ENCODE data around the gene TMEM209.
"Not testable (repeated sequence)": the region's sequence is repeated elsewhere in the genome, so short reads cannot be mapped to it uniquely, and the experiment has no call there.

The TMEM209 gene

DNA sequence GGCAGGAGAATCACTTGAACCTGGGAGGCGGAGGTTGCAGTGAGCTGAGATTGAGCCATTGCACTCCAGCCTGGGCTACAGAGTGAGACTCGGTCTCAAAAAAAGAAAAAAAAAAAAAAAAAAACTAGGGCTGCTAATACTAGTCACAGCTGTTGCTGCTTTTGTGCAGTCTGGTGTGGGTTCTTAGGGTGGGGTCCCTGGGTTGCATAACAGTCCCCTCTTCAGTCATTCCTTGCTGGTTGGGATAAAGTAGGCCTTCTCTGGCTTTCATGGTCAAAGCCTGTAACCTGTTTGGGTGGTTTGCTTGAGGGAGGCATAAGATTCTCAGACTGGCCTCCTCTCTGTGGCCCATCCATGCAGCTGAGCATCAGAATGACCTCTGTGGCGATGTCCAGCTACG is 16.5 kb upstream of the TMEM209 start:
- no peak for DNase-seq (ENCODE audit: low read depth, low spot score)
- no peak overlapping the region for H3K4me3 ChIP-seq (ENCODE audit: low read length)

DNA sequence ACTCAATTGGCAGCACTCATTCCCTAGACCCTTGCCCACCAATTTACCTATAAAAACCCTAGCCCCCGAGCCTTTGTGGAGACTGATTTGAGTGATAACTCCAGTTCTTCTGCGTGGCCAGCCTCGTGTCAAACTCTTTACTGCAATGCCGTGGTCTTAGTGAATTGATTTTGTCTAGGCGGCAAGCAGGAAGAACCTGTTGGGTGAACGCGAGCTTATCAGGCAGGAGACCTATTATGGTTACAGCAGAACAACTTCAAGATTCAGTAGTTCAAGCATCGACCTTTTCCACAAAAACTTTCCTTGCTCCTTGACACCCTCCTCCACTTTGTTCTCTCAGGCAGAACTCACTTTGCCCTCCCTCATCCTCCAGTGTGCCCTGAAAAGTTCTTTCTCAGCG is 14.7 kb upstream of the TMEM209 start:
- DNase-seq (ENCODE audit: low read depth, low spot score), result no peak
- H3K4me3 ChIP-seq (ENCODE audit: low read length), result no peak overlapping the region

DNA sequence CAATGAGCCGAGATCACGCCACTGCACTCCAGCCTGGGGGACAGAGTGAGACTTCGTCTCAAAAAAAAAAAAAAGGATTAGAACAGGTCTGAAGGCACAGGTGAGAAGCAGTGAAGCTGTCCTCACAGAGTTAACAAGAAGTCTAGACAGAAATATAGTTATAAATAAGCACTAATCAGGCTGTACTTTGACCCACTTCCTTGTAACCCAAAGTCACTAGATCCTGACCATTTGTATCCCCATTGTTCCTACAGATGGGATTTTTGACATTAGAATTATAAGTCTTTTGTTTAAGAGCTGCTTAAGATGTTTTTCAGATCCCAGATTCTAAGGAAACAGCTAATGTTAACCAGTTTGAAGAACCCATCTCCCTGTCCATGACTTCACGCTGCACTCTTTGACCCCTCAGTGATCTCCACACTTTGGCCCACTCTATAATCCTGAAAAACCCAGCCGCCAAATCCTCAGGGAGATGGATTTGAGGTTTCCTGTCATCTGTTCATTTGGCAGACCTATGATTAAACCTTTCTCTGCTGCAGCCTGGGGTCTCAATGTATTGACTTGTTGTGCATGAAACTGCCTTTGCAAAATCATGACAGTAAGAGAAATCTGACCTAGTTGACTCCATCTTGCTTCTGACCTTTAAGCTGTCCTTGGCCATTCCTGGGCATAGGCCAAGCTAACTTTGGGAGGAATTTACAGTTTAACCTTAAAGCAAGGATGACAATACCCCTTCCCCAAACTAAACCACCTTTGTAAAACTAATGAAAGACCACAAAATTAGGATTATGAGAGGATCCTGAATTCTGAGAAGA is 13.8 kb upstream of the TMEM209 start:
- DNase-seq (ENCODE audit: low read depth, low spot score), result no peak
- no peak overlapping the region for H3K4me3 ChIP-seq (ENCODE audit: low read length)

DNA sequence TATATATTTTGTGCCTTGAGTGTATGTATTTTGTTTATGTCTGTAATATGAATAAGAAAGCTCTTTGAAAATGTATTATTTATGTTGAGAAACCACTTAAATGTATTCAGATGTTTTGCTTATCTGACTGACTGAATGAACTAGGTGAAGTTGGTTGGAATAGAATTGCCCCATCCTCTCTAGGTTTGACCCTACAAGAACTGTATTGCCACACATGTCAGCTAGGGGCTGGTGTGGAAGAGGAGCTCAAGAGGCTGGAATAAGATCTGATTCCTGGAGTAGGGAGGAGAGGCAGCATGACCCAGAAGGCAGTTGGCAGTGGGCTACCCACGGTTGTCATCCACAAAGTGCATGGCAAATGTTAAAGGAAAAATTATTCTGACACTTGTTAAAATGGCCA is 11.5 kb upstream of the TMEM209 start:
- DNase-seq (ENCODE audit: low read depth, low spot score), result no peak
- H3K4me3 ChIP-seq (ENCODE audit: low read length), result no peak overlapping the region

DNA sequence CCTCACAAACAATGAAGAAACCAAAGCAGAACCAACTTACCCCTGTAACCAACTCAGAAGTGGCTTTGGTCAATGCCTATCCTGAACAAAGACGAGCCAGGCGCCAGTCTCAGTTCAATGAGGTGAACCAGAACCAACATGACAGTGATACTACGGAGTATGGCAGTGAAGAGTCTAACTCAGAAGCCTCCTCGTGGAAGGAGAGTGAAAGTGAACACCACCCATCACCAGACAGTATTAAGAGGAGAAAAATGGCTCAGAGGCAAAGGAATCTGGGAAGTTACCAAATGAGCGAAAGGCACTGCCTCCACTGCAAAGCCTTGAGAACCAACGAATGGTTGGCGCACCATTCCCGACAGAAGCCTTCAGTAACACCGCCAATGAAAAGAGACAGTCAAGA is 10.8 kb upstream of the TMEM209 start:
- no peak overlapping the region for H3K4me3 ChIP-seq (ENCODE audit: low read length)
- DNase-seq (ENCODE audit: low read depth, low spot score), result no peak

DNA sequence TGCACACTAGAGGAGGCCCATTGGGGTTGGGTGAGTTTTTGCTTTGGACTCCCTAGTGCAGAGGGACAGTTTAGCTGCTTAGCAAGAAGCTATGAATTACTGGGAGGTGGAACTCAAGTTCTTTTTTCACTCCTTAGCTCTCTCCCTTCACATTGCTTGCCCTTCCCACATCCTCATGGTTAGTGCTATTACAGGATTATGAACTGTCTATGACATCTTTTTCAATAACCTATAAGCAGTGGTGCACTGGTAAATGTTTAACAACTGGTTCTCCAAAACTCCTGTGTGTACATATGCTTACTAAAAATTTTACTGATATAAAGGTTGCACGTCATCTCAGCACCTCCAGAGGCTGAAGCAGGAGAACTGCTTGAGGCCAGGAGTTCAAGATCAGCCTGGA is 8.6 kb upstream of the TMEM209 start:
- DNase-seq (ENCODE audit: low read depth, low spot score), result no peak
- no peak overlapping the region for H3K4me3 ChIP-seq (ENCODE audit: low read length)

DNA sequence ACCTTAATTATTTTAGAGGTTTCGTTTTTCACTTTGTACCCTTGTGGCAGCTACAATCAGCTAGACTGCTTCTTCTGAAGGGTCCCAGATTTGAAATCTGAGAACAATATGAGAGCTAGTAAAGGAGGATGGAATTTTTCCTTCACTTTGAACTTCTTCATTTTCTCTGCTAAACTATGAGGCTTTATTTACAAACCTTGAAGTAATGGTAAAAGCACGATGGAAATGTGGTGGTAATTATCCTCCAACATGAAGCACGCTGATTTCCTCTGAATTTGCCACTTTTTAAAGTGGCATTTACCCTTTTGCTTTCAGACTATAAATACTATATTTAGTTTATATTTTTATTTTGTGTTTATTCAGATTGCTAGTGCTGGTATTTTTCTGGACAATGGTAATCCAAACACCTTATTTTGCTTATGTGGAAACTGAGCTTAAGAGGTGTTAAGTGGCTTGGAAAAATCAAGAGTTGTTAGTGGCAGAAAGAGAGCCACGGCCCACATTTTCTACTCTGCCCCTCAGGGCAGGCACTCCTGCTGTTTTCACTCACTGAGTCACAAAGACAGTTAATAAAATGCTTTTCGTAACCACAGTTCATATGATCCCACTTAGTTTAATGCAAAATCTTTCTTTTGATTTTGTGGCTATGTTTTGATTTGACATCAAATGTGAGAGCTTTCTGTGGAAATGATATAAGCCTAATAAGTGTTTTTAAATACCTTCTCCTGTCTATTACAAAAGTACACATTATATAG is 5.2 kb upstream of the TMEM209 start:
- no peak for DNase-seq (ENCODE audit: low read depth, low spot score)
- H3K4me3 ChIP-seq (ENCODE audit: low read length), result no peak overlapping the region

DNA sequence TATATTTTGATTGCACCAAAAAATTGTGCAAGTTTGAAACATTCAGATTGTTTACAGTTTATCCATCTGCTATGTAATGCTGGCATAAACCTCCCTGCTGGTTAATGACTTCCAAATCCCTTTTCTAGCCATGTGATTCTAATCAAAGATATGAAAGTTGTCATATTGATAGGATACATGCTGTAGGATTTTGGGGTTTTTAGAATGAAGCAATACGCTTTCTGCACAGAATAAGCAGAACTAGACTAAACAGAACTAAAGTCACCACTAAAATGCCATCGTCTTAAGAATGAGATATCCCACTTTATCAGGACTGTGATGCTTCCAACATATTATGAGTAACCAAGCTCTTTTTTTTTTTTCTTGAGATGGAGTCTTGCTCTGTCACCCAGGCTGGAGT is 3.3 kb upstream of the TMEM209 start:
- no peak for DNase-seq (ENCODE audit: low read depth, low spot score)
- no peak overlapping the region for H3K4me3 ChIP-seq (ENCODE audit: low read length)

DNA sequence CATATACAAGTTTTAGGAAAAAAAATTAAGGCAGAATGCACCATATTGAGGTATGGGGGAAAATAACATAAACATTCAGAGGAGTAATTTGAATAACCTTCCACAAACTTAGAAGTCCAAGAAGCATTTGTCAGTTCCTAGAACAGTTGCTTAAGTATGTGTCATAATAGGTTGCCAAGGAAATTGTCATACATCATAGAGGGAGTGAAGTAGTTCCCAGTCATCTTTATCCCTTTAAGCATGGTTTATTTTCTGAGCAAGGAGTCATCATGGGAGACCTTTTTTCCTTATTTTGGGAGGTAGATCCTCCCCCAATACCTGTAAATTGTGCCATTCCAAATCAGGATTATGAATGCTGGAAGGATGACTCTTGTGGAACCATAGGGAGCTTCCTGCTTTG is 2.4 kb upstream of the TMEM209 start, which contains the start of gene SSMEM1:
Gene SSMEM1 (plus strand): TSS at position 219 of the 400 bp plus-strand sequence. CDS start 51 bp downstream, at position 270.
- H3K4me3 ChIP-seq (ENCODE audit: low read length), result no peak within 1 kb of the TSS
- DNase-seq (ENCODE audit: low read depth, low spot score), result no peak

DNA sequence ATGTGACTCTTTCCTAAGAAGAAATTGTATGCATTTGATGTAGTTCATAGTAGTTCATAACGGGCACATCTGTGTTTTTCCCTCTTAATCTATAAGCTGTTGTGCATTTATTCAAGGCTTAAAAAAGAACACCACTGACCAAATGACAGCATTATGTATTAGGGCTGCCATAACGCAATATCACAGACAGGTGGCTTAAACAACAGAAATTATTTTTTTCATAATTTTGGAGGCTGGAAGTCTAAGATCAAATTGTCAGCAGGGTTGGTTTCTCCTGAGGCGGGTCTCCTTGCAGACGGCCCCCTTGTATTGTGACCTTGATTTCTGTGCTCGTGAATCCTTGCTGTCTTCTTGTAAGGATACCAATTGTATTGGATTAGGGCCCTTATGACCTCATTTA is 1.8 kb upstream of the TMEM209 start:
- no peak overlapping the region for H3K4me3 ChIP-seq (ENCODE audit: low read length)
- DNase-seq (ENCODE audit: low read depth, low spot score), result peak; percentile 4

DNA sequence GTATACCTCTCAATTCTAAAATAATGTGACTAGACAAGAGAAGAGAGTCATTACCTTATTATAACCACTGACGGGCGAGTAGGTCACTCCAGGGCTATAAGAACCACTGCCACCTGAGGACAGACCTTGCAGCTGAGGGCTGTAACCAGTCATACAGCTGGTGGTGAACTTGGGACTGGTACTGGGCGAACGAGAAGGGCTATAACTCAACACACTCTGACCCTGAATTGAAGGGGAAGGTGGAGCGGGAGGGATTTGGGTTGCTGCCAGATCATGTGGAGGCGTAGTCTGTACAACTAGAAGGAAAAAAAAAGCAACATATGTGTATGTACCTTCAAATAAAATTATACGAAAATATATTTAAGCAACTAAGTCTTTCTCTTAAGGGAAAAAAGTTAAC is 3.4 kb downstream of the TMEM209 start:
- no peak for DNase-seq (ENCODE audit: low read depth, low spot score)
- H3K4me3 ChIP-seq (ENCODE audit: low read length), result no peak overlapping the region

DNA sequence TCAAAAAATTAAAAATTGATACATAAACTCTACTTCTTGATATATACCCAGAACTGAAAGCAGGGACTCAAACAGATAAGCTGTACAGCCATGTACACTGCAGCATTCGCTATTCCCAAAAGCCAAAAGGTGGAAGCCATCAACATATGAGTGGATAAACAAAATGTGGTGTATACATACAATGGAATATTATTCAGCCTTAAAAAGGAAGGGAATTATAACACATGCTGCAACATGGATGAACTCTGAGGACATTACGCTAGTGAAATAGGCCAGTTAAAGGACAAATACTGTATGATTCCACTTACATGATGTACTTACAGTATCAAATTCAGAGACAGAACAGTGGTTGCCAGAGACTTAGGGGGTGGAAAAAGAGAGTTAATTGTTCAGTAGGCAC is 8.1 kb downstream of the TMEM209 start:
- no peak for DNase-seq (ENCODE audit: low read depth, low spot score)
- H3K4me3 ChIP-seq (ENCODE audit: low read length), result no peak overlapping the region

DNA sequence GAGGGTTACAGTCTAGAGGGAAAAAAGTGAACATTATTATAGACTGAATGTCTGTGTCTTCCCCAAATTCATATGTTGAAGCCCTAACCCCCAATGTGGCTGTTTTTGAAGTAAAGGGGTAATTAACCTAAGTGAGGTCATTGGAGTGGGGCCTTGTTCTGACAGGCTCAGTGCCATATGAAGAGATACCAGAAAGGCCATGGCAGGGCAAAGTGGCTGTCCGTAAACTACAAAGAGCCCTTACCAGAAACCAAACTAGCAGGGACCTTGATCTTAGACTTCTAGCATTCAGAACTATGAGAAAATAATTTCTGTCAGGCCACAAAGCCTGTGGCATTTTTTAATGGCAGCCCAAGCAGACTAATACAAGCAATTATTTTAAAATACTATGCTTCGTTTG is 8.7 kb downstream of the TMEM209 start:
- no peak for DNase-seq (ENCODE audit: low read depth, low spot score)
- H3K4me3 ChIP-seq (ENCODE audit: low read length), result no peak overlapping the region

DNA sequence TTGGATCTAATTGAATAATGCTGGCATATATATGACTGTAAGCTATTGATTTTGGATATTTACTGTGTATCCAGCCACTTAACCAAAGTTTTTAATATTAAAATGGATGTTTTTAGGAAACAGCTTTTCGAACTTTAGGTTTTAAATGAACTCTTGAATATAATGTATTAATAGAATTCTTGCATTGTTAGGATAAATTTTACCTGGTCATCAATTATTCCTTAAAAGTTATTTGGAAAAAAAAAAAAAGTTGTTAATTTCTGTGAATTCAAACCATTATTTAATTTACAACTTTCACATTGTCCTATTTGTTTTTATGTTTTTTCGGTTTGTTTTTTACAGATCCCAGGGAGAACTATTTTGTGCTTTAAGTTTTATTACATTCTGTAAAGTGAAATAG is 9.8 kb downstream of the TMEM209 start:
- no peak overlapping the region for H3K4me3 ChIP-seq (ENCODE audit: low read length)
- no peak for DNase-seq (ENCODE audit: low read depth, low spot score)

DNA sequence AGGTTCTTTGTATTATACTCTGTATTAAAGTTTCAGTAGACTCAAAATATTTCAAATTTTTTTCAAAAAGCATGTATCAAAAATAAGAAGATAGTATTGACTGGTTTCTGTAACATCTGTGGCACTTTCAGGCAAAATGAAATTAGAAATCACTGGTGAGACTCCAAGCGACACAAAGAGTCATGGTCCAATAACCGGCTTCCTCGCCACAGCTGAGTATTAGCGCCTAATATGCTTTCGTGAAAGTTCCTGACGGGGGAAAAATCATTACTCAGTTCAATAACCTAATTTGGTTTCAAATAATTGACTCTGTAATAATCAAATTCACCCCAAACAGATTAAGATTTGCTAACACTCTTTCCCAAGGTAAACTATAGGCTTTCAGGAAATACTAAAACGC is 13.4 kb downstream of the TMEM209 start:
- DNase-seq (ENCODE audit: low read depth, low spot score), result no peak
- H3K4me3 ChIP-seq (ENCODE audit: low read length), result no peak overlapping the region

DNA sequence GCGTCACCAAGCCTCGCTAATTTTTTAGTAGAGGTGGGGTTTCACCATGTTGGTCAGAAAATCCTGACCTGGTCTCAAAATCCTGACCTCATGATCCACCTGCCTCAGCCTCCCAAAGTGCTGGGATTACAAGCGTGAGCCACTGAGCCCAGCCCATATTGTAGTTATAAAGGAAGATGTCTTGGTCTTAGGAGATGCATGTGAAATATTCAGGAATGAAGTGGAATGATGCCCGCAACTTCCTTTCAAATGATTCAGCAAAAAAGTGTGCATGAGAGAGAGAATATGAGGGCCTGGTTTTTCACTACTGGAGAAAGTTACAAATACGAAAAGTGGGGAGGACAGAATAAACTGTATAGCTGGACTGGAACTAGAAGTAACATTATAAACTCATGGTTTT is 15.9 kb downstream of the TMEM209 start:
- no peak for DNase-seq (ENCODE audit: low read depth, low spot score)
- H3K4me3 ChIP-seq (ENCODE audit: low read length), result no peak overlapping the region

DNA sequence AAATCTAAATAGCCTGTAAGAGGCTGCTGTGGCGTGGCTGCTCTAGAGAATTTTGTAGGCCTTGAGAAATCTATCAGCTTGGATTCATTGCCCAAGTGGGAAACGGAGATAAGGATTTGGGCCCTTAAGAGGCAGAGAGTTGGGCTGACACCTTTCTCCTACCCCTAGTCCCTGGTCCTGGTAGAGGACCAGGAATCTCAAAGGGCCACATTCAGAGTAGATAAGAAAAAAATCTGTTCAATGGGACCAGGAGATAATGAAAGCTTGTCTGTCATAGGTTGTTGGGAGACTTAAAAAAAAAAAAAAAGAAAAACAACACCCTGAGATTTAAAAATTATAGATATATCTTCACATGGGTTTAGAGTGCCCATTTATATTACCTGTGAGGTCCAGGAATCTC is 17.8 kb downstream of the TMEM209 start:
- no peak for DNase-seq (ENCODE audit: low read depth, low spot score)
- no peak overlapping the region for H3K4me3 ChIP-seq (ENCODE audit: low read length)

DNA sequence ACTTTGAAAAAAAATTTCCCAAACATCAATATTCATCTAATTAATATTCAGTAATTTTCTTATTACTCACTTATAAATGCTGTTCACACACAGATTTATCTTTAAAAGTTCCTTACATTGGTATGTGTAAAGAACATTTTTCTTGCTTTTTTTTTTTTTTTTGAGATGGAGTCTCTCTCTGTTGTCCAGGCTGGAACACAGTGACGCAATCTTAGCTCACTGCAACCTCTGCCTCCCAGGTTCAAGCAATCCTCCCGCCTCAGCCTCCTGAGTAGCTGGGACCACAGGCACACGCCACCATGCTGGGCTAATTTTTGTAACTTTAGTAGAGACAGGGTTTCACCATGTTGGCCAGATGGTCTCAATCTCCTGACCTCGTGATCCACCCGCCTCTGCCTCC is 20.9 kb downstream of the TMEM209 start:
- not testable (repeated sequence) for H3K4me3 ChIP-seq (ENCODE audit: low read length); DNase-seq (ENCODE audit: low read depth, low spot score)

DNA sequence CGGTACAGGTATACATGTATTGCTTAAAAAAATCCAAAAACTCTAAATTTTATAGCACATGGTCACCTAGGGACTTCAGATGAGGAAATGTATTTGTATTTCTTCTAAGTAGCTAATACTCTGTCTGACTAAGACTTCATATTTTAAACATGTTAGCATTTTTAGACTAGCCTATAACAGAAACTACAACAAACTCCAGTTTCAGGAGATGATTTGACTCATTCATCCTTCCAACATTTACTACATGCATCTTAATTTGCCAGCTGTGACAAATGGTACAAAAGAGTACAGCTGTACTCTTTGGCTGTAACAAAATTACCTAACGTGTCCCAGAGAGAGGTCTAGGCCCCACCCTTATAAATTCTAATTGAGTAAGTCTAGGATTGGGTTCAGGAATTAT is 22.2 kb downstream of the TMEM209 start:
- no peak overlapping the region for H3K4me3 ChIP-seq (ENCODE audit: low read length)
- DNase-seq (ENCODE audit: low read depth, low spot score), result no peak

DNA sequence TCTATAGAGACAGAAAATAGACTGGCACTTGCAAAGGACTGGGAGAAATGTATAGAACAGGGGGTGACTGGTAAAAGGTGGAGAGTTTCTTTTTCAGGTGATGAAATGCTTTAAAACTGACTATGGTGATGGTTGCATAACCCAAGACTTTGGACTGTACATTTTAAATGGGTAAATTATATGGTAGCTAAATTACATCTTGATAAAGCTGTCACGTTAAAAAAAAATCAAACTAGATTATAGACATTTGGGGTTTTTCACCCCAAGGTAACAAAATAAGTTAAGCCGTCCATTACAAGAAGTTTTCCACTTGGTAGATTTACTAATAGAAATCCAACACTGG is 24.0 kb downstream of the TMEM209 start:
- H3K4me3 ChIP-seq (ENCODE audit: low read length), result no peak overlapping the region
- DNase-seq (ENCODE audit: low read depth, low spot score), result no peak

Data from Jurkat, Clone E6-1 (cell line).